ENCODE results near the gene CTSC. TPM values are rescaled to one million over a fixed set of nuclear protein-coding genes. Genes with fewer than 3 reads are reported as not detected.
A peak's percentile ranks its signal among the peaks of the same experiment; 100 is the strongest.
"Not testable (repeated sequence)": the region's sequence is repeated elsewhere in the genome, so short reads cannot be mapped to it uniquely, and the experiment has no call there.

CTSC gene
- polyA plus RNA-seq, 10 donors, result 42.2 to 98.9 (median 47.8) TPM

GRCh38 chr11:88322881-88323280 lies 14.7 kb downstream of the CTSC start:
- not testable (repeated sequence) for DNase-seq

GRCh38 chr11:88321412-88321811 lies 16.1 kb downstream of the CTSC start:
- not testable (repeated sequence) for DNase-seq

DNA sequence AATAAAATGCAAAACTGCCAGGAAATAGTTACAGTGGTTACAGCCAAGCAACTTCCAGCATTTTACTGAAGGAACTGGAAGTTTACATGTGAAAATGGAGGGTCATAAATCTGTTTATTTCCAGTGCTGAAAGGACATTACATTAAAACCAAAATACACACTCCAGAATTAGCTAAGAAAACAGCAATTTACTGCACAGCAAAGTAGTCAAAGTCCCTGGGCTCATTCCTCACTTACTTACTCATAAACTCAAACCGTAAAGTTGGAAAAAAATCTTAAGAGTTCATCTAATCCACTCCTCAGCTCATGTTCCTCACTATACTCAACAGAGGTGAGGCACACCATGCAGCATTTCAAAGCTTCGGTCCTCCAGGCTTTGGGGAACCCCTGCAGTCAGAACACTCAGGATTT lies 17.4 kb downstream of the CTSC start:
- DNase-seq, result peak; percentile 80 to 92 (median 88)

DNA sequence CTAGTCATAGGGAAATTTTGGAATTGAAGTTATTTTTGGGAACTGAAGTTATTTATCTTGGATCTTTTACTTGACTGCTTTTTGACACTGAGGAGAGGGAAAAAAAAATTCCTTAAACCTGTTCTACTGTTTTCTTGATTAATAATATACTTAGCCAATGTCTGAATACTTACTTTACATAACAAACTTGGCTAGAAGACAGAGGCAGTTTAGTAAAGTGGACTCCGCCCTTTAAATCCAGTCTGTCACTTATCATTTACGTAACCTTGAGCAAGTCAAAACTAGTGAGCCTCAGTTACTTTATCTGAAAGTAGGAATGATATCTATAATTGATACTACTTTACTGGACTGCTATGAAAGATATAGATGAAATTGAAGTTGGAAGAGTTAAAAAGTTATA lies 19.5 kb downstream of the CTSC start:
- DNase-seq, result no peak

- DNase-seq, result no peak
Observed at GRCh38 chr11:88317536-88317935, 20.0 kb downstream of the CTSC start.

DNA sequence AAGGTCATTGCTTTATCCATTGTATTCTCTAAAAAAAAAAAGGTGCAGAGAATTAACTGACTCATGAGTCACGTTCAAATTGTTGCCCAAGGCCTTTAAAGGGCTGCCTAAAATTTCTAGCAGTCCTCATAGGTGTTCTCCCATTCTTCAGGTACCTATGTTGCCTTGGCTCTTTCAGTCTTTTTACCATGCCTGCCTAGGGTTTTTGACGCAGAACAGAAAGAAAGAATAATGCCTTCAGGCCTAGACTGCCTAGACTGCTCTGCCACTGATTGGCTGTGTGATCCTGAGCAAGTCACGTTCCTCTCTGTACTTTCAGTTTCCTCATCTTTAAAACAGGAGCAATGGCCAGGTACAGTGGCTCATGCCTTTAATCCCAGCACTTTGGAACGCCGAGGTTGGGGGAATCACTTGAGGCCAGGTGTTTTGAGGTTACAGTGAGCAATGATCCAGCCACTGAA lies 21.5 kb downstream of the CTSC start:
- no peak for DNase-seq

GRCh38 chr11:88315015-88315414 lies 22.5 kb downstream of the CTSC start:
- DNase-seq, result no peak

- no peak for DNase-seq
Observed at GRCh38 chr11:88313441-88313840, 24.1 kb downstream of the CTSC start.

DNA sequence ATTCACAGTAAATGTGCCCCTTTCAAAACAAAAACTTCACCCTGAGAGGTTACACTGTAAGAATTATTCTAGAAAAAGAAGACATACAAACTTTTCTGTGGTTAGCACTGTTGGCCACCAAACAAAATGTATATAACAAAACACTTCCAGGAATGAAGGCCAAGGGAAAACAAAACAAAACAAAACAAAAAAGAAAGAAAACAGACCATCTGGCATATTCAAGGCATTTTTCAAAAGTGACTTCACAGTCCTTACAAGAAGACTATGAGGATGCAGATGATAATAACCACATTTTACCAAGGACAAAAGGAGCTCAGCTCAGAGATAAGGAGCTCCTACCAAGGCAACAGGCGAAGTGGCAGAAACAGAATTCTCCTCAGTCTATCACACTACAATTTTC lies 24.9 kb downstream of the CTSC start:
- DNase-seq, result peak in 1 of 3 donors; percentile 66

- no peak for DNase-seq
Observed at GRCh38 chr11:88310246-88310645, 27.3 kb downstream of the CTSC start.

- no peak for DNase-seq
Observed at GRCh38 chr11:88308576-88308975, 29.0 kb downstream of the CTSC start.

DNA sequence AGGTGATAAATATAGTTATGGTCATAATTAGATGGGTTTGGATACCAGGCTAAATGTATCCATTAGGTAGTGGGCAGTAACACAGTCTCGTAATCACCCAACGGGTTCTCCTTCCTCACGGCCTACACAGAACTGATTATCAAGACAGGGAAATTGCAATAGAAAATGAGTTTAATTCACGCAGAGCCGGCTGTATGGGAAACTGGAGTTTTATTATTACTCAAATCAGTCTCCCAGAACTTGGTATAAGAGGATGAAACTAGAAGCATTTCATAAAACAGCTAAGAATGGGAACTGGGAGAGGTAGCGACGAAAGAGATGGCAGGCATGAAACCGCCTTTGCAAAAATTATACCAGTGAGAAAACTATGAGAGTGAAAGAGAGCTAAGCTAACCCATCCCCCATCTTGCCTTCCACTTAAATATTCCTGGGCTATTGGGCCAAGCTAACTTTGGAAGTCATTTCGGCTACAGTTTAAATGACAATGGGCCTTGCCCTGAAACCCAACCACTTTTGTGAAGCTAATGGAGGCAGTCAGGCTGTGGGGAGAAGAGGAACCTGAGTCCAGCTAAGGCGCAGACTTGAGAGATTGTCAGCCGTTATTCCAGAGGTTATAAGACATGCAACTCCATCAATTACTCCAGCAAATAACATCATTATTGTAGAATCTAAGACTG lies 29.6 kb downstream of the CTSC start:
- DNase-seq, result no peak

DNA sequence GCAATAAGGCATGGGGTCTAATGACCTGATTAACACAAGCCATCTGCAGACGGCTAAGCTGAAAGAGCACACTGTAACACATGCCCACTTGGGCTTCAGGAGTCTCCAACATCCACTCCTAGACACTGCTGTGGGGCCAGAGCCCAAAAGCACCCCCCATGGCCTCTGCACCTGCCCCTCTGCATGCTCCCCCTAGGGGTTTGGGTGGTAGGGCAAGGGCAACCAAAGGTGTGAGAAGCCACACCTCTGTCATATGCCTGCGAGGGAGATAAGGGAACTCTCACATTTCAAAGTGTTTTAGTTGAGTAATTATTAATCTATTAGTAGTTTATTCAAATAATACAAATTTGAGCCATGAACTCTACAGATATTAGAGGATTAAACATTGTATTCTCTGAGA lies 30.8 kb downstream of the CTSC start:
- DNase-seq, result no peak

- DNase-seq, result no peak
Observed at GRCh38 chr11:88305430-88305829, 32.1 kb downstream of the CTSC start.

DNA sequence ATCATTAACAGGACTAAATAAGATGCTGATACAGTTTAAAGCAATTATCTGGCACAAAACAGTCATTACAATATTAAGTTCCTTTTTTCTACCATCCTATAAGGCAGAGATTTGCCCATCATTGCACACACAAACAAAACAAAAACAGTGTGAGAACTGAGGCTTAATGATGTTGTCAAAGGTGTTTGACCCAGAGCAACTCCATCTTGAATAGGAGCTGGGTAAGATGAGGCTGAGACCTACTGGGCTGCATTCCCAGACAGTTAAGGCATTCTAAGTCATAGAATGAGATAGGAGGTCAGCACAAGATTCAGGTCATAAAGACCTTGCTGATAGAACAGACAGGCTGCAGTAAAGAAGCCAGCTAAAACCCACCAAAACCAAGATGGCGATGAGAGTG lies 33.2 kb downstream of the CTSC start:
- no peak for DNase-seq

DNA sequence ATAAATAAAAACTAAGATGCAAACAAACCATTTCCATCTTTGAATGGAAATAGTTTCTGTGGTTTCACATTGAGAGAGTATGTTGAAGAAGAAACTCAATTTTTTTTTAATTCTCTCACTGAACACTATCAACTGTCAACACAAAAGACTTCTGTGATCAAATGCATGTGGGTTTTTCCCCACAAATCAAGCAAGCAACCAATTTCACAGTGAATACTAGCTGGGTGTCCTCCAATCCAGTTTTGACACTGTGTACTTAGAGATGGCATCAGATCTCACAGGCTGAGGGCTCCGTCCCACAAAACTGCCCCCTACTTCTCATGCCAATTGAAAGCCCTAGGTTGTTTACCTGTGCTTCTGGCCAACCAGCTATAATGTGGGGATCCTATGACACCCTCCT lies 34.5 kb downstream of the CTSC start:
- no peak for DNase-seq

- DNase-seq, result no peak
Observed at GRCh38 chr11:88301488-88302140, 35.9 kb downstream of the CTSC start.

- DNase-seq, result no peak
Observed at GRCh38 chr11:88300888-88301487, 36.5 kb downstream of the CTSC start.

DNA sequence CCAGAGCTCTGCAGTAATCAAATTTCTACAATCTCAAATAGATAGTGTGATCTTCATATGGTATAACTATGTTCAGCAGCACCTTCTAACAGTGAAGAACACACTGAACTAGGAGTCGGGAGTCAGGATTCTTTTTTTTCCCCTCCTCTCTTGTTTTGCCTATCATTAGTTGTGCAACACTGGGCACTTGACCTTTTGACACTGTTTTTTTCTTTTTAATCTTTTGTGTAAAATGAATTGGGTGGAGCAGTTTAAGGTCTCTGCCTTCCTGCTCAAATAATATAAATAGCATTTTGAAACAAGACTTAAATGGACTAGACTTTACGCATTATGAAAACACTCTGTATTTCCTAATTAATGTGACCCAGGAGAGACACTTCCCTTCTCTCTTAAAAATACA lies 39.7 kb downstream of the CTSC start:
- no peak for DNase-seq

- DNase-seq, result no peak
Observed at GRCh38 chr11:88297421-88297820, 40.1 kb downstream of the CTSC start.

- no peak for DNase-seq
Observed at GRCh38 chr11:88295028-88295427, 42.5 kb downstream of the CTSC start.

GRCh38 chr11:88293931-88294330 lies 43.6 kb downstream of the CTSC start:
- DNase-seq, result no peak

GRCh38 chr11:88292171-88292843 lies 45.2 kb downstream of the CTSC start:
- peak in 2 of 3 donors; percentile 43 to 55 for DNase-seq
